ENCODE results near the gene PSME3IP1. TPM values are rescaled to one million over a fixed set of nuclear protein-coding genes. Genes with fewer than 3 reads are reported as not detected.

The PSME3IP1 gene
- total RNA-seq, 1 donor = 70.2 TPM

GRCh38 chr16:57128771-57129389 is 57.0 kb downstream of the PSME3IP1 start:
- no peak for TF ChIP-seq CTCF (IDR thresholded peaks at IDR 0.05; ENCODE audit: extremely low read depth, low read depth, low read length)
- Histone ChIP-seq H4K20me1 (ENCODE audit: insufficient read depth, low read length) (no peaks in the 10 kb centered on the region), H3K79me2 (ENCODE audit: insufficient read depth, low read length) (no peaks in the 10 kb centered on the region), H2AFZ (ENCODE audit: low read length) (no peak overlapping the region), H3K9me3 (ENCODE audit: low read depth, low read length) (no peaks in the 10 kb centered on the region), H3K4me3 (ENCODE audit: insufficient read depth, low read length) (no peak overlapping the region), H3K4me1 (ENCODE audit: insufficient read depth, low read length) (no peaks in the 10 kb centered on the region), H3K36me3 (ENCODE audit: insufficient read depth, low read length) (no peaks in the 10 kb centered on the region), H3K27me3 (ENCODE audit: insufficient read depth, low read length) (no peaks in the 10 kb centered on the region), H3K4me2 (ENCODE audit: insufficient read depth, low read length) (no peak overlapping the region), H3K27ac (ENCODE audit: low read depth, low read length) (no peak overlapping the region)
- peak; percentile 36 for DNase-seq (ENCODE audit: insufficient read length, low spot score, missing footprints)

- Histone ChIP-seq H3K79me2 (ENCODE audit: insufficient read depth, low read length) (no peaks in the 10 kb centered on the region), H3K36me3 (ENCODE audit: insufficient read depth, low read length) (no peaks in the 10 kb centered on the region), H3K27me3 (ENCODE audit: insufficient read depth, low read length) (no peaks in the 10 kb centered on the region)
Measured at GRCh38 chr16:57127836-57128235, 58.0 kb downstream of the PSME3IP1 start.

DNA sequence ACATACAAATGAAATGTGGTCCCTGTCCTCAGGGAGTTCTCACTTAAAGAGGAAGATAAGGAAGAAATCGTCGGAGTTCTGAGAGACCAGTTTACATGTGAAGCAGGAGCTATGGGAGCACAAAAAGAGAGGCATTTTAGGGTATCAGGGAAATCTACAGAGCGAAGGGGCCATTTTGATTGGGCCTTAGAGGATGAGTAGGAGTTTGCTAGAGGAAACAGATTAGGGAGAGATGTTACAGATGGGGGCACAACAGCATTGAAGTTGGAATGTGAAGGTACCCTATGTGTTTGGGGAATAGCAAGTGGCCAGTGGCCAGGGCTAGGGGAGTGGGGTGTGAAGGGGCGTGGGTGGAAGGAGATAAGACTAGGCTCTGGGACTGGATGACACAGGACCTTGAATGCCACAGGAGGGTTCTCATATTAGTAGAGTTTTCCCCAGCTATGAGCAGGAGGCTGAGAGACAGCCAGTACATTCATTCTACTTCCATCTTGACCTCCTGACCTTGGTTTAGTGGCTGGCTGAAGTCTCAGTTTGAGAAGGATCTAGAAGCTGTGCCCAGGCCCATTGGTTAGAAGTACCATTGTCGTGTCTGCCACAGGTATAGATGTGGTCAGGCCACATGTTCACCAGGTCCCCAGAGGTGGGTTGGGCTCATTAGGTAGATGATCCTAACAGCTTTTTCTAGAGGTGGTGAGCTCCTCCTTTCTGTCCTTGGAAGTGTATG is 58.6 kb downstream of the PSME3IP1 start:
- Histone ChIP-seq H3K9me3 (ENCODE audit: low read depth, low read length) (no peaks in the 10 kb centered on the region), H3K36me3 (ENCODE audit: insufficient read depth, low read length) (no peaks in the 10 kb centered on the region), H3K79me2 (ENCODE audit: insufficient read depth, low read length) (no peaks in the 10 kb centered on the region), H3K4me2 (ENCODE audit: insufficient read depth, low read length) (no peak overlapping the region), H4K20me1 (ENCODE audit: insufficient read depth, low read length) (no peaks in the 10 kb centered on the region), H3K4me3 (ENCODE audit: insufficient read depth, low read length) (no peak overlapping the region), H2AFZ (ENCODE audit: low read length) (no peak overlapping the region), H3K27me3 (ENCODE audit: insufficient read depth, low read length) (no peaks in the 10 kb centered on the region), H3K27ac (ENCODE audit: low read depth, low read length) (no peak overlapping the region), H3K4me1 (ENCODE audit: insufficient read depth, low read length) (no peaks in the 10 kb centered on the region)
- peak; percentile 76 for DNase-seq (ENCODE audit: insufficient read length, low spot score, missing footprints)
- no peak for TF ChIP-seq CTCF (IDR thresholded peaks at IDR 0.05; ENCODE audit: extremely low read depth, low read depth, low read length)

More at GRCh38 chr16:57127836-57128235, 58.0 kb downstream of the PSME3IP1 start:
- H3K9me3 ChIP-seq (ENCODE audit: low read depth, low read length) = no peaks in the 10 kb centered on the region
- H3K4me1 ChIP-seq (ENCODE audit: insufficient read depth, low read length) = no peaks in the 10 kb centered on the region
- H2AFZ ChIP-seq (ENCODE audit: low read length) = no peak overlapping the region
- no peaks in the 10 kb centered on the region for H4K20me1 ChIP-seq (ENCODE audit: insufficient read depth, low read length)
- no peak for TF ChIP-seq CTCF (IDR thresholded peaks at IDR 0.05; ENCODE audit: extremely low read depth, low read depth, low read length)
- peak; percentile 66 for DNase-seq (ENCODE audit: insufficient read length, low spot score, missing footprints)
- no peak overlapping the region for H3K4me2 ChIP-seq (ENCODE audit: insufficient read depth, low read length)
- H3K4me3 ChIP-seq (ENCODE audit: insufficient read depth, low read length) = no peak overlapping the region
- no peak overlapping the region for H3K27ac ChIP-seq (ENCODE audit: low read depth, low read length)

DNA sequence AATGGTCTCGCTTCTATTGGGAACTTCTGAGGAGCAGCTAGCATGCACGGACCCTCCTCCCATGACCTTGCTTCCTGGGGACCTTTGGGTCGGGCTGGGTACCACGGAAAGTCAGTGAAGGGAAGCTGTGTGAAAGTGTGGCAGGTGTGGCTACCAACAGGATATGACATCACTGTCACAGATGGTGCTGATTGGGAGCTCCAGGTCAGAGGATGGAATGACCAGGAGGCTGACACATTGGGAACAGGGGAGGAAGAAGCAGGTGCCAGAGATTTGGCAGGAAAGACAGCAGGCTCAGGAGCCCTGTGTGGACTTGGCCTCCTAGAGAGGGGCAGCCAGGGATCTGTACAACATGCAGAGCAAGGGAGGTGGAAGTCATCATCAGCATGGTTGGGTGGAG is 59.4 kb downstream of the PSME3IP1 start:
- Histone ChIP-seq H4K20me1 (ENCODE audit: insufficient read depth, low read length) (no peaks in the 10 kb centered on the region), H3K4me2 (ENCODE audit: insufficient read depth, low read length) (no peak overlapping the region), H3K27ac (ENCODE audit: low read depth, low read length) (no peak overlapping the region), H3K36me3 (ENCODE audit: insufficient read depth, low read length) (no peaks in the 10 kb centered on the region), H2AFZ (ENCODE audit: low read length) (no peak overlapping the region), H3K27me3 (ENCODE audit: insufficient read depth, low read length) (no peaks in the 10 kb centered on the region), H3K9me3 (ENCODE audit: low read depth, low read length) (no peaks in the 10 kb centered on the region), H3K79me2 (ENCODE audit: insufficient read depth, low read length) (no peaks in the 10 kb centered on the region), H3K4me3 (ENCODE audit: insufficient read depth, low read length) (no peak overlapping the region), H3K4me1 (ENCODE audit: insufficient read depth, low read length) (no peaks in the 10 kb centered on the region)
- peak; percentile 39 for DNase-seq (ENCODE audit: insufficient read length, low spot score, missing footprints)
- no peak for TF ChIP-seq CTCF (IDR thresholded peaks at IDR 0.05; ENCODE audit: extremely low read depth, low read depth, low read length)

All from osteoblast (primary cell).